Smooth muscle cell (in vitro differentiated cells): Measurements from ENCODE around the gene TOP3A. TPM values are rescaled to one million over a fixed set of nuclear protein-coding genes. Genes with fewer than 3 reads are reported as not detected.
A peak's percentile ranks its signal among the peaks of the same experiment; 100 is the strongest.

Experiments
- DNase-seq: peaks from one replicate; lab custom pipeline; 2025; ENCODE audit not compliant: unreplicated experiment; lab: John Stamatoyannopoulos, UW
- H2AFZ ChIP-seq: fragments of 200-600 bp; sonication (generic); 2 replicates; pipeline ENCODE4 v1.6.0; 2016; ENCODE audit warnings: antibody characterized with exemption, low read depth, mild to moderate bottlenecking
- H3F3A ChIP-seq: fragments of 200-600 bp; sonication (generic); 2 replicates; pipeline ENCODE4 v1.6.0; 2017; ENCODE audit warnings: antibody characterized with exemption, low read depth
- H3K27ac ChIP-seq: fragments of 200-600 bp; sonication (generic); 2 replicates; pipeline ENCODE4 v1.5.1; 2016; ENCODE audit warnings: low read depth, mild to moderate bottlenecking
- H3K27me3 ChIP-seq: fragments of 200-600 bp; sonication (generic); 2 replicates; pipeline ENCODE4 v1.6.1; 2016; ENCODE audit warnings: low read depth, mild to moderate bottlenecking
- H3K36me3 ChIP-seq: fragments of 200-600 bp; sonication (generic); 2 replicates; pipeline ENCODE4 v1.5.1; 2016; ENCODE audit warnings: low read depth
- H3K4me1 ChIP-seq: fragments of 200-600 bp; sonication (generic); 2 replicates; pipeline ENCODE4 v1.5.1; 2016; ENCODE audit warnings: low read depth
- H3K4me2 ChIP-seq: fragments of 200-600 bp; sonication (generic); 2 replicates; pipeline ENCODE4 v1.6.0; 2016; ENCODE audit warnings: mild to moderate bottlenecking
- H3K4me3 ChIP-seq: fragments of 200-600 bp; sonication (generic); 2 replicates; pipeline ENCODE4 v1.5.1; 2016; ENCODE audit warnings: mild to moderate bottlenecking
- H3K79me2 ChIP-seq: fragments of 200-600 bp; sonication (generic); 2 replicates; pipeline ENCODE4 v1.6.0; 2016; ENCODE audit warnings: low read depth, mild to moderate bottlenecking
- H3K9ac ChIP-seq: fragments of 200-600 bp; sonication (generic); 2 replicates; pipeline ENCODE4 v1.6.0; 2016; ENCODE audit warnings: low read depth
- H3K9me3 ChIP-seq: fragments of 200-600 bp; sonication (generic); replicated peaks from 2 replicates; pipeline ENCODE4 v1.5.1; 2016; ENCODE audit warnings: low read depth
- H4K20me1 ChIP-seq: fragments of 200-600 bp; sonication (generic); 2 replicates; pipeline ENCODE4 v1.6.0; 2016; ENCODE audit warnings: low read depth
- CTCF ChIP-seq: fragments of 200-600 bp; sonication (generic); IDR thresholded peaks from 2 replicates; pipeline ENCODE4 v1.5.1; 2017; ENCODE audit warnings: borderline replicate concordance, mild to moderate bottlenecking, antibody characterized with exemption; ENCODE audit not compliant: insufficient read depth, poor library complexity, severe bottlenecking
- WGBS: methylation state at CpG from one replicate; pipeline ENCODE4 v1.1.7; 2016; ENCODE audit warnings: low lambda C conversion rate; 5-methylcytosine and 5-hydroxymethylcytosine counted together
- polyA plus RNA-seq: library from polyadenylated mRNA; unstranded; fragments of >200 nt; fragmentation: Nextera tagmentation; extraction: Ambion mirVana; gene quantifications from 2 replicates; pipeline ENCODE4 v1.2.1, GENCODE V29; 2016
- total RNA-seq: library from RNA; depleted of rRNA; stranded (reverse); fragments of >200 nt; gene quantifications from 2 replicates; pipeline ENCODE4 v1.2.3, GENCODE V29; 2014

TOP3A gene
- 19.9 and 40.9 TPM in 2 replicates for total RNA-seq
- 14.6 and 22.9 TPM in 2 replicates for polyA plus RNA-seq

GRCh38 chr17:18314731-18315561, at the start of gene TOP3A, which contains the start of gene SMCR8:
Gene TOP3A (minus strand): TSS chr17:18314994. CDS start chr17:18314778, 216 bp downstream.
Gene SMCR8 (plus strand): TSS chr17:18315293. CDS start chr17:18315790, 497 bp downstream.
- peak within 1 kb of the TSS; percentile 82 for H2AFZ ChIP-seq
- H3K4me3 ChIP-seq = peak within 1 kb of the TSS; percentile 90
- H3K4me1 ChIP-seq = peaks cover 40% of the 10 kb centered on the region
- no peaks in the 10 kb centered on the region for H3K27me3 ChIP-seq
- DNase-seq = peak; percentile 89
- TF ChIP-seq CTCF = no peak
- H3K36me3 ChIP-seq = no peaks in the 10 kb centered on the region
- H3K27ac ChIP-seq = peak within 1 kb of the TSS; percentile 96
- peaks cover 52% of the 10 kb centered on the region for H4K20me1 ChIP-seq
- H3K4me2 ChIP-seq = peak within 1 kb of the TSS; percentile 98
- peaks cover 90% of the 10 kb centered on the region for H3K79me2 ChIP-seq
- peak within 1 kb of the TSS; percentile 96 for H3K9ac ChIP-seq
- WGBS = under 1% methylated on average over 76 of the region's 78 CpGs
- no peaks in the 10 kb centered on the region for H3K9me3 ChIP-seq
- peaks cover 11% of the 10 kb centered on the region for H3F3A ChIP-seq

- H3K9me3 ChIP-seq = no peaks in the 10 kb centered on the region
- WGBS = 95% methylated on average over 6 of the region's 6 CpGs
- no peaks in the 10 kb centered on the region for H3K79me2 ChIP-seq
- H3K4me2 ChIP-seq = no peak overlapping the region
- no peaks in the 10 kb centered on the region for H3K27me3 ChIP-seq
- no peak for DNase-seq
- no peaks in the 10 kb centered on the region for H3F3A ChIP-seq
- no peak overlapping the region for H3K9ac ChIP-seq
- no peak for TF ChIP-seq CTCF
- H2AFZ ChIP-seq = no peak overlapping the region
- peaks cover 7% of the 10 kb centered on the region for H3K4me1 ChIP-seq
- H4K20me1 ChIP-seq = no peaks in the 10 kb centered on the region
- no peak overlapping the region for H3K4me3 ChIP-seq
- H3K36me3 ChIP-seq = no peaks in the 10 kb centered on the region
- no peak overlapping the region for H3K27ac ChIP-seq
Measured at GRCh38 chr17:18364166-18364565, 49.4 kb upstream of the TOP3A start.

DNA sequence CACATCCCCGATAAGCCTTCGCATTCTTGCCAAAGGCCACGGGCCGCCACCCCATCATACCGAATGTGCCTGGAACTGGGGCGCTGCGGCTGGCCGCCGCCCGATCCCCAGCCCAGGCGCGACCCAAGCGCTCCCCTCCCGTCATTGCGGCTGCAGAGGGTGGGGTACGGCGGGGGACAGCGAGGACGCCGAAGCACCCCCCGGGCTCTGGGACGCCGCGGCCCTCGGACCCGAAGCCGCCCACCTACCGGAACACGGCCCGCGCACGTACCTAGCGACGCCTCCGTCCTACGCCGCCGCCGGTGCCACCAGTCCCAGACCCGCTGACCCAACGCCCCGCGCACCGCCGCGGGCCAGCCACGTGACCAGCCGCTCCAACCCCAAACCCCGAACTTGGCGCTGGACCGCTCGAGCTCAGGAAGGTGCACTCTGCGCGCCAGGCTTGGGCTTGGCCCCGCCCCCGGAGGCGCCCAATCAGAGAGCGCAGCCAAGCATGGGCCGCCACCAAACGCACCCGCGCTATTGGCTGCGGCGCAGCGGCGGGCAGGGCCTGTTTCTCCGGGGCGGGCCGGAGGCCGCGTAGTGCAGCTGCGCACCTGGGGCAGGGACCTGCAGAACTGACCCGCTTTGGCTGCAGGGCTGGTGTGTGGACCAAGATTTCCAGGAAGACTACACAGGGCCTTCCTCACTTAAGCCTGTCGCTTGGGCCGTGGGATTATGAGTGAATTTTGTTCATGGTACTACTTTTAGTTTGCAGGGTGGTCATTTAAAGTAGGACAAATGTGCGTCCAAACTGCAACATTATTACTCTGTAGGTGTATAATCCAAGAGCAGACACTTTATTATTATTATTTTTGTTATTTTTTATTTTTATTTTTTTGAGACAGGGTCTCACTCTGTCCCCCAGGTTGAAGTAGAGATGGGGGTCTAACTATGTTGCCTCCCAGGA, 48.6 kb upstream of the TOP3A start, which contains the start of gene SHMT1:
Gene SHMT1 (minus strand): TSS at position 450 of the 949 bp plus-strand sequence. CDS start 7,569 bp downstream, outside the sequence.
- Histone ChIP-seq H3K4me3 (peak within 1 kb of the TSS; percentile 63), H3K79me2 (no peaks in the 10 kb centered on the region), H3K27ac (no peak within 1 kb of the TSS), H3K27me3 (no peaks in the 10 kb centered on the region), H3K9me3 (no peaks in the 10 kb centered on the region), H3K9ac (peak within 1 kb of the TSS; percentile 26), H3K36me3 (no peaks in the 10 kb centered on the region), H3F3A (no peaks in the 10 kb centered on the region), H3K4me1 (peaks cover 7% of the 10 kb centered on the region), H3K4me2 (peak within 1 kb of the TSS; percentile 94), H4K20me1 (no peaks in the 10 kb centered on the region), H2AFZ (peak within 1 kb of the TSS; percentile 91)
- WGBS = 2% methylated on average over 45 of the region's 76 CpGs
- peak; percentile 44 for DNase-seq
- TF ChIP-seq CTCF = no peak
